ENCODE data around the gene RNMT.
"Not testable (repeated sequence)": the region's sequence is repeated elsewhere in the genome, so short reads cannot be mapped to it uniquely, and the experiment has no call there.

Gene RNMT

DNA sequence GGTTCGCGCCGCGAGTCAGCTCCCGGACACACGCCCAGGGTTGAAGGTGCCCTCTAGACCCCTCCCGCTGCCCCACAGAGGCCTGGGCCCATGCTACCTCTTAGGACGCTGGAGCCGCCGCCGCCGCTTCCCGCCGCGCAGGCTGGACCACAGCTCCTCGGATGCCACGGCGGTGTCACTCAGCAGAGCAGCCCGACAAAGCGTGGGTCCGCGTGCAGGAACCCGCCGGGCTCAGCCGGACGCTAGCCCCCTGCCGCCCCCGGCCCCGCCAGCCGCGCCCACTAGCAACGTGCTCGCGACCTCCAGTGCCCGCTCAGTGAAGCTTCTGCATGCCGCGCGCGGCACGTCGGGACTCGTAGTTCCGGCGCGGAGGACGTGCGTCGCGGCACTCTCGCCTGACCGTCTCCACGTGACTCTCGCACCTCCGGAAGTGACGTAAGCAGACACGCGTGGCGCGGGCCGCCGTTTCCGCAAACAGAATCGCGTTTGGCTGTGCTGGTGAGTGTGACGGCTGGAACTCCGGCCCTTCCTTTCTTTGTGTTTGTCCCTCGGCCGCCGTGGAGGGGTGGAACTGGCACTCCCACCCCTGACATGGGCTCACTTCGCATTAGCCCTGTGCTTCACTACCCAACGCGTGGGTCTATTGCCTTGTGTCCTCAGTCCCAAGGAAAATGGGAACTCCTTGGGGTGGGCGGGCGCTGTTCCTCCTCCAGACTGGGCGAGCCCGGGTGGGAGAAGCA lies at the start of gene RNMT, which contains the start of gene FAM210A:
RNMT (plus strand) TSS at position 442 of the 740 bp plus-strand sequence. CDS start 4,845 bp downstream, outside the sequence.
FAM210A (minus strand) TSS at position 327 of the 740 bp plus-strand sequence. CDS start 44,481 bp downstream, outside the sequence.
- peak; percentile 93 for DNase-seq (ENCODE audit: low spot score)
- in situ Hi-C loops (cut with MboI; ENCODE audit: low pct_unique_long_range_greater_than_20kb, low sequenced_read_pairs, unreplicated experiment): no loop called here
- TF ChIP-seq, protein P1, sequence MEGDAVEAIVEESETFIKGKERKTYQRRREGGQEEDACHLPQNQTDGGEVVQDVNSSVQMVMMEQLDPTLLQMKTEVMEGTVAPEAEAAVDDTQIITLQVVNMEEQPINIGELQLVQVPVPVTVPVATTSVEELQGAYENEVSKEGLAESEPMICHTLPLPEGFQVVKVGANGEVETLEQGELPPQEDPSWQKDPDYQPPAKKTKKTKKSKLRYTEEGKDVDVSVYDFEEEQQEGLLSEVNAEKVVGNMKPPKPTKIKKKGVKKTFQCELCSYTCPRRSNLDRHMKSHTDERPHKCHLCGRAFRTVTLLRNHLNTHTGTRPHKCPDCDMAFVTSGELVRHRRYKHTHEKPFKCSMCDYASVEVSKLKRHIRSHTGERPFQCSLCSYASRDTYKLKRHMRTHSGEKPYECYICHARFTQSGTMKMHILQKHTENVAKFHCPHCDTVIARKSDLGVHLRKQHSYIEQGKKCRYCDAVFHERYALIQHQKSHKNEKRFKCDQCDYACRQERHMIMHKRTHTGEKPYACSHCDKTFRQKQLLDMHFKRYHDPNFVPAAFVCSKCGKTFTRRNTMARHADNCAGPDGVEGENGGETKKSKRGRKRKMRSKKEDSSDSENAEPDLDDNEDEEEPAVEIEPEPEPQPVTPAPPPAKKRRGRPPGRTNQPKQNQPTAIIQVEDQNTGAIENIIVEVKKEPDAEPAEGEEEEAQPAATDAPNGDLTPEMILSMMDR (IDR thresholded peaks at IDR 0.05; ENCODE audit: extremely low read depth, insufficient read depth, missing control alignments): peak; percentile 42

- DNase-seq (ENCODE audit: low spot score); in situ Hi-C loops (cut with MboI; ENCODE audit: low pct_unique_long_range_greater_than_20kb, low sequenced_read_pairs, unreplicated experiment): not testable (repeated sequence)
Measured at GRCh38 chr18:13677350-13677749, 49.1 kb upstream of the RNMT start.

- TF ChIP-seq, protein P1 (IDR thresholded peaks at IDR 0.05; ENCODE audit: extremely low read depth, insufficient read depth, missing control alignments): peak; percentile 60
- in situ Hi-C loops (cut with MboI; ENCODE audit: low pct_unique_long_range_greater_than_20kb, low sequenced_read_pairs, unreplicated experiment): no loop called here
Measured at GRCh38 chr18:13680612-13681011, 45.9 kb upstream of the RNMT start.

DNA sequence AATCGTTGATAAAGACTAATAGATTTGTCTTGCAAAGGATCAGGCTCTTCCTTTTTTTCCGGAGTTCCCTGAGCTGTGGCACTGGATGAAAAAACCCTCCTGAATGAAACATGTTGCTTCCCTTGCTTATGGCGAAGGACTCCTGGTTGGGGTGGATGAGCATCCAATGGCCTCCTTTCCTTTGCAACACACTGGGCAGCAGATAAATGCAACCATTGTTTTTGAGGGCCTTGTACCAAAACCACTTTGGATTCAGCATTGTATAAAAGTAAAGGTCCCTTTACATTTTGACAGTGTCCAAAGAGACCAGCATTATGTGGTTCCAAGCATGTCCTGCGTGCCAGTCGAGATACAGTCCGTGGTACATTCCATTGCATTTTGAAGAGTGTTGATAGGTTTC lies 44.8 kb upstream of the RNMT start:
- TF ChIP-seq, protein P1 (IDR thresholded peaks at IDR 0.05; ENCODE audit: extremely low read depth, insufficient read depth, missing control alignments): no peak
- no peak for DNase-seq (ENCODE audit: low spot score)
- in situ Hi-C loops (cut with MboI; ENCODE audit: low pct_unique_long_range_greater_than_20kb, low sequenced_read_pairs, unreplicated experiment): no loop called here

More at GRCh38 chr18:13680612-13681011, 45.9 kb upstream of the RNMT start:
- no peak for DNase-seq (ENCODE audit: low spot score)

DNA sequence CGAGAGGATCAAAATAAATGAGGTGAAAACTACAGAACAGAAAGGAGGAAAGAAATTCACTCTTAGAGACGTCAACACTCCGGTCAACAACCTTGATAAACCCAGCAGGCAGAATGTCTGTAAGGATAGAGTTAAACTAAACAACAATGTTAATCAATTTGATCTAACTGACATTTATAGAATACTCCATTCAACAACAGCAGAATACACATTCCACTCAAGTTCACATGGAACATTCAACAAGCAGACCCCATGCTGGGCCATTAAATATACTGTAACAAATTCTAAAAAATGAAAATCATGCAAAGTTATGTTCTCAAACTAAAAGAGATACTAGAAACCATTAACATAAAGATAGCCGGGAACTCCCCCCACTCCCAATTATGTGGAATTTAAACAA lies 41.9 kb upstream of the RNMT start:
- TF ChIP-seq, protein P1 (IDR thresholded peaks at IDR 0.05; ENCODE audit: extremely low read depth, insufficient read depth, missing control alignments): no peak
- in situ Hi-C loops (cut with MboI; ENCODE audit: low pct_unique_long_range_greater_than_20kb, low sequenced_read_pairs, unreplicated experiment): no loop called here
- DNase-seq (ENCODE audit: low spot score): no peak

- in situ Hi-C loops (cut with MboI; ENCODE audit: low pct_unique_long_range_greater_than_20kb, low sequenced_read_pairs, unreplicated experiment): no loop called here
- DNase-seq (ENCODE audit: low spot score): no peak
- TF ChIP-seq, protein P1 (IDR thresholded peaks at IDR 0.05; ENCODE audit: extremely low read depth, insufficient read depth, missing control alignments): no peak
Measured at GRCh38 chr18:13688191-13689136, 38.0 kb upstream of the RNMT start.

GRCh38 chr18:13690060-13690459 lies 36.4 kb upstream of the RNMT start:
- in situ Hi-C loops (cut with MboI; ENCODE audit: low pct_unique_long_range_greater_than_20kb, low sequenced_read_pairs, unreplicated experiment); DNase-seq (ENCODE audit: low spot score): not testable (repeated sequence)

DNA sequence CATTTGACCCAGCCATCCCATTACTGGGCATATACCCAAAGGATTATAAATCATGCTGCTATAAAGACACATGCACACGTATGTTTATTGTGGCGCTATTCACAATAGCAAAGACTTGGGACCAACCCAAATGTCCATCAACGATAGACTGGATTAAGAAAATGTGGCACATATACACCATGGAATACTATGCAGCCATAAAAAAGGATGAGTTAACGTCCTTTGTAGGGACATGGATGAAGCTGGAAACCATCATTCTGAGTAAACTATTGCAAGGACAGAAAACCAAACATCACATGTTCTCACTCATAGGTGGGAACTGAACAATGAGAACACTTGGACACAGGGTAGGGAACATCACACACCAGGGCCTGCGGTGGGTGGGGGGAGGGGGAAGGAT lies 31.1 kb upstream of the RNMT start:
- in situ Hi-C loops (cut with MboI; ENCODE audit: low pct_unique_long_range_greater_than_20kb, low sequenced_read_pairs, unreplicated experiment); DNase-seq (ENCODE audit: low spot score): not testable (repeated sequence)

All from GM13977 (cell line).